ELF-1 (cell line): Measurements from ENCODE around the gene HOXB7.

Experiments used
- DNase-seq: peaks from one replicate; pipeline ENCODE4 v3.0.0-alpha.2; 2016; ENCODE audit warnings: low read depth, low spot score

Gene HOXB7

GRCh38 chr17:48636177-48637018 is 25.6 kb upstream of the HOXB7 start:
- peak; percentile 97 for DNase-seq

GRCh38 chr17:48634493-48635208 is 23.8 kb upstream of the HOXB7 start:
- DNase-seq = no peak

- peak; percentile 38 for DNase-seq
Observed at GRCh38 chr17:48633266-48633677, 22.5 kb upstream of the HOXB7 start.

GRCh38 chr17:48632579-48633265 is 21.9 kb upstream of the HOXB7 start:
- DNase-seq = peak; percentile 32

- peak; percentile 22 for DNase-seq
Observed at GRCh38 chr17:48631693-48632578, 21.1 kb upstream of the HOXB7 start.

- DNase-seq = peak; percentile 31
Observed at GRCh38 chr17:48630925-48631692, 20.3 kb upstream of the HOXB7 start.

GRCh38 chr17:48630009-48630924 is 19.4 kb upstream of the HOXB7 start:
- DNase-seq = peak; percentile 0

GRCh38 chr17:48629411-48629759 is 18.6 kb upstream of the HOXB7 start:
- DNase-seq = peak; percentile 8

- DNase-seq = peak; percentile 20
Observed at GRCh38 chr17:48628649-48629410, 18.0 kb upstream of the HOXB7 start.

GRCh38 chr17:48627623-48628521 is 17.1 kb upstream of the HOXB7 start:
- peak; percentile 16 for DNase-seq

GRCh38 chr17:48627118-48627597 is 16.3 kb upstream of the HOXB7 start:
- DNase-seq = peak; percentile 4

- peak; percentile 56 for DNase-seq
Observed at GRCh38 chr17:48626245-48627117, 15.7 kb upstream of the HOXB7 start, which contains the start of gene HOXB9. Gene HOXB9 (minus strand): TSS chr17:48626358. CDS start chr17:48626269, 89 bp downstream.

GRCh38 chr17:48625495-48626244 is 14.9 kb upstream of the HOXB7 start:
- DNase-seq = peak; percentile 85

- peak; percentile 64 for DNase-seq
Observed at GRCh38 chr17:48624544-48625494, 14.0 kb upstream of the HOXB7 start.
